Activated CD4-positive, alpha-beta T cell treated with anti-CD3 and anti-CD28 coated beads for 24 hours (primary cell): ENCODE data around the gene INPP5A.
"Not testable (repeated sequence)": the region's sequence is repeated elsewhere in the genome, so short reads cannot be mapped to it uniquely, and the experiment has no call there.

ENCODE experiments used
- DNase-seq, 2 donors: peaks; one replicate each; pipeline ENCODE4 v3.0.0-alpha.2; 2020; ENCODE audit warnings: low read depth in 2 of 2

Gene INPP5A

GRCh38 chr10:132503581-132504421 lies 33.8 kb upstream of the INPP5A start:
- DNase-seq: no peak

- DNase-seq: no peak
Observed at GRCh38 chr10:132504501-132505272, 32.9 kb upstream of the INPP5A start.

DNA sequence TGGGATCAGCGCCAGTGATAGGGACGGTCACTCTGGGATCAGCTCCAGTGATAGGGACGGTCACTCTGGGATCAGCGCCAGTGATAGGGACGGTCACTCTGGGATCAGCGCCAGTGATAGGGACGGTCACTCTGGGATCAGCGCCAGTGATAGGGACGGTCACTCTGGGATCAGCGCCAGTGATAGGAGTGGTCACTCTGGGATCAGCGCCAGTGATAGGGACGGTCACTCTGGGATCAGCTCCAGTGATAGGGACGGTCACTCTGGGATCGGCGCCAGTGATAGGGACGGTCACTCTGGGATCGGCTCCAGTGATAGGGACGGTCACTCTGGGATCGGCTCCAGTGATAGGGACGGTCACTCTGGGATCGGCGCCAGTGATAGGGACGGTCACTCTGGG lies 32.0 kb upstream of the INPP5A start:
- not testable (repeated sequence) for DNase-seq

DNA sequence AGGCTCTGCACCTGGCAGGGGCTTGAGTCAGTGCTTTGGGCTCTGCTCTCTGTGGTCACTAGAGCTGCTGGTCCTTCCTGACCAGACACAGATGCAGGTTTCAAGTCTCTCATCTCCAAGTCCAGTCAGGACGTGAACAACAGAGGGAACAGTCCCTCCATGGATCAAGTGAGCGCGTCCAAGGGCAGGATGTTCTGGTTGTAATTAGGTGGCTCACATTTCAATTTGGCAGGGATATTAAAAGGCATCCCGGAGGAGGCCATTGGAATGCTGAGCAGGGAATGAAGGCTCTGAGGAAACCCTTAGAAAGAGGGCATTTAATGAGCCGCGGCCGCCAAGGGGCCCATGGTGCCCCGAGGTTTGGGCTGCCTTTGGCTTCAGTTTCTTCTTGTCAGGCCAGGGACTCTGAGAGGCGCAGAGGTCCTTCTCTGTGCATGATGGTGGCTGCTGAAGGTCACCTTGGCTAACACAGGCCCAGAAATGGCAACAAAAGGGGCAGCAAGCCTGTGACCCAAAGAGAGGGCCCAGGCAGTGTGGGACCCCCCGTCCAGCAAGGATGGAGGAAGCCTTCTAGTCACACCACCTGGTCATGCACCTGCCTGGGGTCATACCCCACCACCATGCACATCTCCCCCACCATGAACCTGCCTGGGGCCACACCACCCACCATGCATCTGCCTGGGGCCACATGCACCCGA lies 30.7 kb upstream of the INPP5A start:
- no peak for DNase-seq

GRCh38 chr10:132507409-132507955 lies 30.1 kb upstream of the INPP5A start:
- no peak for DNase-seq

- DNase-seq: no peak
Observed at GRCh38 chr10:132507956-132508490, 29.6 kb upstream of the INPP5A start.

GRCh38 chr10:132508581-132509443 lies 28.8 kb upstream of the INPP5A start:
- no peak for DNase-seq

DNA sequence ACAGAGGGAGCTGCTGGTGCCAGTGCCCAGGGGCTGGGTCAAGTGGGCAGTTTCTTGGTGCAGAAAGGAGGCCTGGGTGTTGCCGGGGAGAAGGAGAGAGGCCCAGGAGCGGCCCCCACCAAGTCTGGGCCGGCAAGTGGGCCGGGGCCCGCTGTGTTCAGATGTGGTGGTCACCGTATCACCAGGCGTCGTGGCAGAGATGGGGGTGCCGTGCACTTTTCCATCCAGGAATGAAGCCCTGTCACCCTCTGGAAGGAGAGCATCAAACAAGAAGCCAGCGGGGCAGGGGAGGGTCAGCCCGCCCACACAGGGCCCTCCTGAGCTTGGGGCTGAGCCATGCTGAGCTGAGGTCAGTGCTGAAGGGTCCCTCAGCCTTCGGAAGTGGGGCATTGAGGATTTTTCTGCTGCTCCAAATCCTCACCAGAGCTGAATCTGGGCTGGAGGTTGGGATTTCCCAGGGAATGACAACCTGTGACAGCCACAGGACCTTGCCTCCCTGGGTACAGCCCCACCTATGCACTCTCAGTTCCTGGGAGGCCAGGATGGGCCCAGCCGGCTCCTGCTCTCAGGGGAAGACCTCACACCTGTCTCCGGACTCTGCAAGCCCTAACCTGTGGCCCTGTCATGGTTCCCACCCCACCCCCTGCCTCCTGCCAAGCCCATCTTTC lies 27.9 kb upstream of the INPP5A start:
- no peak for DNase-seq

DNA sequence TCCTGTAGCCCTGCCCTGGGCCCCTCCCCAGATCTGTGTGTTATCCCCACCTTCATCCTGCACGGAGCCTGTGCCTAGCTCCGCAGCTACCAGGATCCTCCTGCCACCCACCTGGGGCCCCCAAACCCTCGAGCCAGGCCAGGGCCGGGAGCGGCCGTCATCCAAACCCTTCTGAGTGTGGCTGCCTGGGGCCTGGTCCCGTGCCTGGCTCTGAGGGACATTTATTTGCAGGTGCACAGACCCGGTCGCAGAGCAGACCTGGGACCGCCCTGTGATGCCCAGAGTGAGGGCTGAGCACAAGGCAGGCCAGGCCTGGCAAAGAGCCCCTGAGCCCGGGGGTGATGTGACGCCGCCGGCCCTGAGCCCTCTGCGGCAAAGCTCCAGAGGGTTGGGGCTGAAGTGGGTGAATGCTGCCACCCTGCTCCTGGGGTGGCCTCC lies 27.4 kb upstream of the INPP5A start:
- DNase-seq: no peak

DNA sequence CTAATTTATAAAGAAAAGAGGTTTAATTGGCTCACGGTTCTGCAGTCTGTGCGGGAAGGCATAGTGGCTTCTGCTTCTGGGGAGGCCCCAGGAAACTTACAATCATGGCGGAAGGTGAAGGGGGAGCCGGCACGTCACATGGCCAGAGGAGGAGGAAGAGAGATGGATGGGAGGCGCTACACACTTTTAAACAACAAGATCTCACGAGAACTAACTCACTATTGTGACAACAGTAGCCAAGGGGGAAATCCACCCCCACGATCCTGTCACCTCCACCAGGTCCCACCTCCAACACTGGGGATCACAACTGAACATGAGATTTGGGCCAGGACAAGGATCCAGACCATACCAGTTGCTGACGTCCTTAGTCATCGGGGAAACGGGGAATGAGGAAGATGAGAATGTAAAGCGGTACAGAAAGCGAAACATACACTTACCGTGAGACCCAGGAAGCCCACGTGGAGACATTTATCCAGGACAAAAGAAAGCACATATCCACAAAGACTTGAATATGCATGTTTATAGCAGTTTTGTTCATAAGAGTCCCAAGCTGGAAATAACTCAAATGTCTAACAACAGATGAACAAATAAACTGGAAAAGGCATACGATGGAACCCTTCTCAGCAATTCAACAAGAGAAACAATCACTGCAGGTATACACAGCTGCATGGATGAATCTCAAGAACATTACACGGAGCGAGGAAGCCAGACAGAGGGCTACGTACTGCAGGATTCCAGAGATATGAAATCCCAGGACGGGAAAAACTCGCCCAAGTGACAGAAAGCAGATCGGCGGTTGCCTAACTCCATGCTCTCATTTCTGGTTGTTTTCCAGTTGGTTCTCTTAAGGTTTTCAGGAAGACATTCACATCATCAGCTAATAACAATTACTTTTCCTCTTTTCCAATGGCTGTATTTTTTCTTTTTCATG lies 26.2 kb upstream of the INPP5A start:
- no peak for DNase-seq

GRCh38 chr10:132512052-132512442 lies 25.5 kb upstream of the INPP5A start:
- DNase-seq: no peak

- DNase-seq: no peak
Observed at GRCh38 chr10:132512693-132513345, 24.8 kb upstream of the INPP5A start.

DNA sequence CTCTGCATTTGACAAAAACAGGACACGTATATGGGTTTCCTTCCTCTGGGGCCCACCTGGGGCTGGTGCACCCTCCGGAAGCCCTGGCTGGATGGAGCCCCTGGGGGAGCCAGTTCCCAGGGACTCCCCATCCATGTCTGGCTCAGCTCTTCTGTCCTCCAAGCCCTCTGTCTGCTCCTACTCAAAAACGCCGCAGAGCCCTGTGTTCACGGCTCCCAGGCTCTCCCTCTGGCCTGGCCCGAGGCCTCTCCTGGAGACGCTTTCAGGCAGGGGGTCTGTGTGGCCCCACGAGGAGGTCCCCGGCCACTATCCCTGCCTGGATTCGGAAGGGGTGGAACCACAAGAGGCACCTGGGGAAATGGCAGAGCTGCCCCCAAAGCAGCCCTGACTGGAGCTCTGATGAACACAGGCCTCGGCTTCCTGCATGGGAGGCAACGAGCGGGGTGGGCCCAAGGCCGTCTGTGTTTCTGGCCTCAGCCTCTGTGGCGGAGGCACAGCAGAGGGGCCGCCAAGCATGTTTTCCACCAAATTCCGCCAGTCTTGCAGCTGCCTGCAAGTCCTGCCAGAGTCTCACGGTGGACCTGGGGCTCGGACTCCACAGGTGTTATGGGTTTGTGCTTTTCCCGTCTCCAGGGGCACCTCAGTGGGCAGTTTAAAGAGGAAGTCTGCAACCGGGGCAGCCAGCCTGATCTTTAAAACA lies 22.6 kb upstream of the INPP5A start:
- DNase-seq: no peak

GRCh38 chr10:132515811-132516726 lies 21.5 kb upstream of the INPP5A start:
- no peak for DNase-seq

DNA sequence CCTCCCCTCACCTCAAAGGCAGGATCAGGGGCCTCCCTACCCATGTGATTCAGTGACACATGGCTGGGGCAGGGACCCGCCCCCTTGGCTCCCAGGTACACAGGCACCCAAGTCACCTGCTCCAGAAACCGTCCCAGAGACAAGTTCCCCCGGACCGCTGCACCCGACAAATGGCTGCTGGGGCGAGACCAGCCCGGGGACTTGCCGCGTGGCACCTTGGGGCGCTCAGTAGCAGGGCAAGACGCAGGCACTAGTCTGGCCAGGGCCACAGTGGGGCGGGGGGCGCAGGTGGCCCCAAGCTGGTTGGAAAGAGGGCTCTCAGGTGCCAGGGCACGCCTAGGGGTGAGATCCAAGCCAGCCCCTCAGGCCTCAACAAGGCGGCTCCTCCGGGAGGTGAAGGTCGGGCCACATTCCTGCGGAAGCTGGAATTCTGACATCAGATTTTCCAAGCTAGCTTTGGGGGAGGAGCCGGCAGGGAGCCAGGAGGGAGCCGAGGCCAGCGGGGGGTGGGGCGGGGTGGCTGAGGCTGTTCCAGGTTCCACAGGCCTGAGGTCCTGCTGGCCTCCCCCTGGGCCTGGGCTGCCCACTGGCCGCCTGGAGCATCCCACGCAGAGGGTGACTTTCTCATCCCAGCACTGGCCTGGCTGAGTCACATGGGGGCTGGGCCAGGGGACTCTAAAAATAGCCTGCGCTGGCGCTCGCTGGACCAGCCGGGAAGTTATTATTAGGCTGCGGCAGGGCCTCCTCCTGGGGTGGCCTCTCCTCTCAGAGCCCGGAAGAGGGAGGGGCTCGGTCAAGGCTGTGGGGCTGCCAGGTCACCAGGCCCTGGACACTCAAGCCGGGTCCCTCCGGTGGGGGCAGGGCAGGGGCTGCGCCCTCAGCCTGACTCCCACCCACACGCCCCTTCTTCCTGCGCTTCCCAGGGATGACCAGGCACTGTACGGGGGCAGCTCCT lies 20.5 kb upstream of the INPP5A start:
- DNase-seq: no peak
